Measurements from ENCODE around the gene PLD6. TPM values are rescaled to one million over a fixed set of nuclear protein-coding genes. Genes with fewer than 3 reads are reported as not detected.

Gene PLD6
- total and polyA plus RNA-seq, 8 donors: 1.1 to 3.0 (median 1.4) TPM; not detected in 2

- H3K36me3 ChIP-seq: peaks cover 2 to 30% (median 24%) of the 10 kb centered on the region in 4 donors
- TF ChIP-seq, protein P1, sequence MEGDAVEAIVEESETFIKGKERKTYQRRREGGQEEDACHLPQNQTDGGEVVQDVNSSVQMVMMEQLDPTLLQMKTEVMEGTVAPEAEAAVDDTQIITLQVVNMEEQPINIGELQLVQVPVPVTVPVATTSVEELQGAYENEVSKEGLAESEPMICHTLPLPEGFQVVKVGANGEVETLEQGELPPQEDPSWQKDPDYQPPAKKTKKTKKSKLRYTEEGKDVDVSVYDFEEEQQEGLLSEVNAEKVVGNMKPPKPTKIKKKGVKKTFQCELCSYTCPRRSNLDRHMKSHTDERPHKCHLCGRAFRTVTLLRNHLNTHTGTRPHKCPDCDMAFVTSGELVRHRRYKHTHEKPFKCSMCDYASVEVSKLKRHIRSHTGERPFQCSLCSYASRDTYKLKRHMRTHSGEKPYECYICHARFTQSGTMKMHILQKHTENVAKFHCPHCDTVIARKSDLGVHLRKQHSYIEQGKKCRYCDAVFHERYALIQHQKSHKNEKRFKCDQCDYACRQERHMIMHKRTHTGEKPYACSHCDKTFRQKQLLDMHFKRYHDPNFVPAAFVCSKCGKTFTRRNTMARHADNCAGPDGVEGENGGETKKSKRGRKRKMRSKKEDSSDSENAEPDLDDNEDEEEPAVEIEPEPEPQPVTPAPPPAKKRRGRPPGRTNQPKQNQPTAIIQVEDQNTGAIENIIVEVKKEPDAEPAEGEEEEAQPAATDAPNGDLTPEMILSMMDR (IDR thresholded peaks at IDR 0.05): no peak
- TF ChIP-seq POLR2AphosphoS5 (IDR thresholded peaks at IDR 0.05) (no peak), EP300 (IDR thresholded peaks at IDR 0.05) (no peak), POLR2A (IDR thresholded peaks at IDR 0.05) (no peak)
- no peaks in the 10 kb centered on the region for H3K27me3 ChIP-seq
- no peak overlapping the region for H3K4me3 ChIP-seq
- DNase-seq: no peak
- peaks cover 33 to 44% (median 40%) of the 10 kb centered on the region in 4 donors for H3K4me1 ChIP-seq
- intact Hi-C loops (cut with DNase I; ENCODE audit: low total_unique reads): no loop called here
- 74 to 81% (median 79%) methylated on average over 8 of the region's 8 CpGs for WGBS, 5 donors
- H3K27ac ChIP-seq: peak overlapping the region in 2 of 5 donors; percentile 87 to 95
- H3K9me3 ChIP-seq: no peaks in the 10 kb centered on the region
Observed at GRCh38 chr17:17207998-17208397, 1.9 kb upstream of the PLD6 start.

DNA sequence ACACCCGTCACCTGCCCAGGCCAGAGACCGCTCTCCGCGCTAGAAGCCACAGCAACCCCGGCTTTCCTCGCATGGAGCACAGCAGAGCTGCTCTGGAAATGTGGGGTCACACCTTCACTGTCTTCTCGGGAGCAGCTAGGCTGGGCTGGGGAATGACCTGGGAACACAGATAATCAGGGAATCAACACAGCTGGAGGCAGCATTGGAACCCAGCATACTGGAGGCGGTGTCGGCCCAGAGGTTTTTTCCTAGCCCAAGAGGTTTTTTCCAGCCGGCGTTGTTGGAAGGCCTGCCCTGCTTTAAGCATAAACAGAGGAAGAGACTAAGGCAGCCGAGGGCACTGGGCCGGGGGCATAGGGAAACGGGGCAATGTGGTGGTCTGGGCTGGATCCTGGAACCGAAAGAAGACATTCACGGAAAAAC lies 791 bp upstream of the PLD6 start:
- TF ChIP-seq POLR2A (IDR thresholded peaks at IDR 0.05) (peak in 1 of 4 donors; percentile 27), EP300 (IDR thresholded peaks at IDR 0.05) (no peak)
- no peaks in the 10 kb centered on the region for H3K27me3 ChIP-seq
- H3K4me3 ChIP-seq: peak overlapping the region; percentile 55 to 72 (median 58)
- no peak for DNase-seq
- peaks cover 33 to 55% (median 45%) of the 10 kb centered on the region in 4 donors for H3K4me1 ChIP-seq
- H3K9me3 ChIP-seq: no peaks in the 10 kb centered on the region
- intact Hi-C loops (cut with DNase I; ENCODE audit: low total_unique reads): no loop called here
- H3K36me3 ChIP-seq: peaks cover 0 to 28% (median 23%) of the 10 kb centered on the region in 4 donors
- 17 to 42% (median 22%) methylated on average over 16 of the region's 16 CpGs for WGBS, 5 donors
- peak overlapping the region; percentile 78 to 95 (median 89) for H3K27ac ChIP-seq

- peak overlapping the region; percentile 55 to 72 (median 58) for H3K4me3 ChIP-seq
- H3K9me3 ChIP-seq: no peaks in the 10 kb centered on the region
- H3K27ac ChIP-seq: peak overlapping the region; percentile 78 to 95 (median 89)
- peaks cover 0 to 15% (median 11%) of the 10 kb centered on the region in 4 donors for H3K36me3 ChIP-seq
- WGBS, 5 donors: 3 to 19% (median 5%) methylated on average over 13 to 70 of the region's 70 CpGs
- no peak for TF ChIP-seq POLR2AphosphoS5 (IDR thresholded peaks at IDR 0.05)
- TF ChIP-seq, protein P1 (IDR thresholded peaks at IDR 0.05): no peak
- no peak for TF ChIP-seq POLR2A (IDR thresholded peaks at IDR 0.05)
- no peak for TF ChIP-seq EP300 (IDR thresholded peaks at IDR 0.05)
- intact Hi-C loops (cut with DNase I; ENCODE audit: low total_unique reads): no loop called here
- DNase-seq: peak; percentile 73 to 88
- no peaks in the 10 kb centered on the region for H3K27me3 ChIP-seq
- H3K4me1 ChIP-seq: peaks cover 33 to 68% (median 56%) of the 10 kb centered on the region in 4 donors
Observed at GRCh38 chr17:17205368-17206123, 587 bp downstream of the PLD6 start.

DNA sequence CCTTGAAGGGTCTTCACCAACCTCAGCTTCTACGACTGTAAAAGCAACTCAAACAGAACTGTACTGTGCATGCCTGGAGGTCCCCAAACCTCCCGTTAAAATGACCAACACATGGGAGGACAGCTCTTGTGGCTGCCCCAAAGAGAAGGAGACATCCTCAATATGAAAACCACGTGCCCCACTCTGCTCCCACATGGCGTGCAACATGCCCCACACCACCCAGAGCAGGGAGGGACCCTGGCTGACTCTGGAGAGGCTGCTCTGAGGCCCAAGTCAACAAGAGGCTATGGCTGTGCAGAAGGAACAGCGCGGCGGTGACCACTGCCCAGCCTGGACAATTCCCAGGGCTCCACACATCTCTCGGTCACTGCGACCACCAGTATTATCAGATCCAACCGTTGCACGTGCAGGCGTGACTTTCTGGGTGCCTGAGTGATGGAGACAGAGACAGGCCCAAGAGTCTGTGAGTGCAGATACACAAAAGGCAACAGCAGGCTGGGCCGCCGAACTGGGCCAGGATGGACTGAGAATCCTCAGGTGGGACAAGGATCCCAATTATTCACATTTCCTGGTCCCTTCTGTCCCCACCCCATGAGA lies 1.4 kb downstream of the PLD6 start:
- peak overlapping the region; percentile 55 to 72 (median 58) for H3K4me3 ChIP-seq
- H3K27me3 ChIP-seq: no peaks in the 10 kb centered on the region
- H3K9me3 ChIP-seq: no peaks in the 10 kb centered on the region
- no peak for TF ChIP-seq POLR2AphosphoS5 (IDR thresholded peaks at IDR 0.05)
- 40 to 76% (median 46%) methylated on average over 7 to 14 of the region's 14 CpGs for WGBS, 5 donors
- no peak for DNase-seq
- H3K36me3 ChIP-seq: peaks cover 0 to 12% (median 8%) of the 10 kb centered on the region in 4 donors
- intact Hi-C loops (cut with DNase I; ENCODE audit: low total_unique reads): no loop called here
- H3K4me1 ChIP-seq: peaks cover 40 to 76% (median 61%) of the 10 kb centered on the region in 4 donors
- H3K27ac ChIP-seq: peak overlapping the region in 4 of 5 donors; percentile 78 to 95 (median 88)

DNA sequence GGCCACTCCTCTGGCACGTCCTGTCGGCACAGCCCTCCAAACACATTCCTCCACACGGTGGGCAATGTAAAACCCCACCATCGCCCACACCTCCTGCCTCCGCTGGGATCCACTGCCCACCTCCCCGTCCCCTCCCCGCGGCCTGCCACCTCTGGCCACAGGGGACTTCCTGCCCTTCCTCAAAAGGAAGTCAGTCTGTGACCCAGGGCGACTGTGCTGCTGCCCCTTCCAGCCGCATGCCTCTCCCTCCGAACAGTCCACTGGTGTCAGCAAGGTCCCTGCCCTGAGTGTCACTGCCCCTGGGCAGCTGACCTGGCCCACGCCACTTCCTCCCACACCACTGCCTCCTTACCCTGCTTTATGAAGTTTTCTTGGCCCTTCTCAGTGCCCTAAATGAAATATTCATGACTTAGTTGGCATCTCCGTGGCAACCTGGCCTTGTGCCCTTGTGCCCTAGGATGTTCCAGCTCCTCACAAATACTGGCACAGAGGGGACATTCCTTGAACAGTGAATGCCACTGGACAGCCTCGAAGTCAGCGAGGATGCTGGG lies 2.0 kb downstream of the PLD6 start:
- 60 to 71% (median 69%) methylated on average over 15 of the region's 15 CpGs for WGBS, 5 donors
- peaks cover 0 to 12% (median 8%) of the 10 kb centered on the region in 4 donors for H3K36me3 ChIP-seq
- peaks cover 40 to 76% (median 65%) of the 10 kb centered on the region in 4 donors for H3K4me1 ChIP-seq
- no peaks in the 10 kb centered on the region for H3K9me3 ChIP-seq
- peak overlapping the region in 4 of 5 donors; percentile 26 to 95 (median 73) for H3K27ac ChIP-seq
- H3K4me3 ChIP-seq: peak overlapping the region in 3 of 4 donors; percentile 11 to 72 (median 57)
- intact Hi-C loops (cut with DNase I; ENCODE audit: low total_unique reads): no loop called here
- TF ChIP-seq POLR2A (IDR thresholded peaks at IDR 0.05) (no peak), POLR2AphosphoS5 (IDR thresholded peaks at IDR 0.05) (peak in 1 of 3 donors; percentile 39)
- no peaks in the 10 kb centered on the region for H3K27me3 ChIP-seq
- peak in 1 of 2 donors; percentile 34 for DNase-seq
